Ovary (tissue), 9 donors: ENCODE results near the gene APIP. TPM values are rescaled to one million over a fixed set of nuclear protein-coding genes. Genes with fewer than 3 reads are reported as not detected.

Experiments used
- DNase-seq, 5 donors: peaks; one replicate each; pipeline ENCODE4 v3.0.0-alpha.2; 2019 to 2020
- H3K27ac ChIP-seq, 2 donors: fragments of 200-600 bp; one replicate each; pipeline versions ENCODE4 v1.5.1 to v1.8.0; 2019 to 2022
- H3K27me3 ChIP-seq: fragments of 200-600 bp; one replicate; pipeline ENCODE4 v1.8.0; 2022
- H3K36me3 ChIP-seq: fragments of 200-600 bp; sonication (generic); one replicate; pipeline ENCODE4 v1.5.1; 2019
- H3K4me1 ChIP-seq: one replicate; pipeline ENCODE4 v1.8.1; 2013; ENCODE audit warnings: mild to moderate bottlenecking, moderate library complexity; ENCODE audit not compliant: insufficient read depth
- H3K4me3 ChIP-seq: fragments of 200-600 bp; sonication (generic); one replicate; pipeline ENCODE4 v1.5.1; 2017
- H3K9me3 ChIP-seq, 2 donors: fragments of 200-600 bp in 1 of 2; sonication (generic) in 1 of 2; one replicate each; pipeline versions ENCODE4 v1.5.1 to v1.8.1; 2013 to 2019; ENCODE audit warnings: mild to moderate bottlenecking in 1 of 2, moderate library complexity in 1 of 2
- CTCF ChIP-seq, 3 donors: fragments of 450-650 bp in 2 of 3; fragments of 200-600 bp in 1 of 3; IDR thresholded peaks; one replicate each; pipeline versions ENCODE4 v1.5.1 to v1.8.0; 2016 to 2022; ENCODE audit warnings: antibody characterized with exemption in 3 of 3, mild to moderate bottlenecking in 1 of 3
- EP300 ChIP-seq: sonication (generic); formaldehyde crosslinking; IDR thresholded peaks from one replicate; pipeline ENCODE4 v1.6.1; 2017; ENCODE audit warnings: antibody characterized with exemption
- POLR2A ChIP-seq: fragments of 450-650 bp; IDR thresholded peaks from one replicate; pipeline ENCODE4 v1.6.1; 2017; ENCODE audit warnings: antibody characterized with exemption, mild to moderate bottlenecking, moderate library complexity
- WGBS, 3 donors: extraction: QIAGEN DNeasy Blood & Tissue Kit in 1 of 3; methylation state at CpG; one replicate each; pipeline versions ENCODE4 v1.1.5 to v1.1.7; 2013 to 2017; 5-methylcytosine and 5-hydroxymethylcytosine counted together
- intact Hi-C, 4 donors: fragments of 100-400 bp; cut with DNase I; formaldehyde crosslinking; loops; one replicate each; pipeline versions ENCODE4 v1.11.0 to v1.15.1; 2022 to 2023
- polyA plus RNA-seq, 2 donors: library from polyadenylated mRNA; stranded (reverse); fragments of 200-250 nt in 1 of 2; fragments of 350-450 nt in 1 of 2; fragmentation: Illumina TruSeq in 1 of 2; extraction: RNeasy Lipid Tissue Mini Kit (QIAGEN cat#74804) in 1 of 2; gene quantifications; one replicate each; pipeline ENCODE4 v1.2.3, GENCODE V29; 2013 to 2014
- total RNA-seq, 7 donors: library from RNA; depleted of rRNA in 2 of 7; stranded (reverse); fragments of >200 nt in 2 of 7; fragmentation: NEBNext Ultra II Directional in 3 of 7; extraction: Animal tissue kit (Norgen Biotek cat#: 25700) in 3 of 7; gene quantifications; one replicate each; pipeline versions ENCODE4 v1.1.0 to v1.2.4, GENCODE V29; 2016 to 2023
- donor health status: DM: no; HTN: no; CAD: no; lungs with moderate emphysema.
- donor health status: DM: no; HTN: no; CAD: no.
- donor health status: Bipolar disorder and iron deficiency.
- donor health status: DM: yes; HTN: yes; CAD: no.
- donor health status: DM: no; HTN: no; CAD: no.
- donor health status: DM: yes; HTN: yes; CAD: no.

The APIP gene
- total and polyA plus RNA-seq, 9 donors: 20.5 to 27.6 (median 24.1) TPM

- TF ChIP-seq POLR2A (no peak), EP300 (no peak), CTCF (IDR thresholded peaks at IDR 0.05) (no peak)
- Histone ChIP-seq H3K27ac (no peak overlapping the region), H3K9me3 (no peaks in the 10 kb centered on the region), H3K36me3 (no peaks in the 10 kb centered on the region), H3K4me3 (no peak overlapping the region), H3K4me1 (no peaks in the 10 kb centered on the region), H3K27me3 (no peaks in the 10 kb centered on the region)
- 96 to 98% (median 96%) methylated on average over 1 of the region's 1 CpG for WGBS, 3 donors
- DNase-seq: no peak
- intact Hi-C loops: no loop called here
Measured at GRCh38 chr11:34893416-34893815, 22.8 kb downstream of the APIP start.

- no peak overlapping the region for H3K27ac ChIP-seq
- H3K36me3 ChIP-seq: no peaks in the 10 kb centered on the region
- H3K4me3 ChIP-seq: no peak overlapping the region
- no peak for DNase-seq
- H3K4me1 ChIP-seq: no peaks in the 10 kb centered on the region
- TF ChIP-seq EP300 (no peak), CTCF (IDR thresholded peaks at IDR 0.05) (no peak), POLR2A (no peak)
- 65 to 94% (median 81%) methylated on average over 3 of the region's 3 CpGs for WGBS, 3 donors
- H3K27me3 ChIP-seq: no peaks in the 10 kb centered on the region
- intact Hi-C loops: no loop called here
- H3K9me3 ChIP-seq: no peaks in the 10 kb centered on the region
Measured at GRCh38 chr11:34891611-34892010, 24.6 kb downstream of the APIP start.

- H3K27ac ChIP-seq: no peak overlapping the region
- no peak for DNase-seq
- H3K4me3 ChIP-seq: no peak overlapping the region
- TF ChIP-seq POLR2A: no peak
- no peak for TF ChIP-seq EP300
- TF ChIP-seq CTCF (IDR thresholded peaks at IDR 0.05): no peak
- no peaks in the 10 kb centered on the region for H3K27me3 ChIP-seq
- H3K36me3 ChIP-seq: no peaks in the 10 kb centered on the region
- no peaks in the 10 kb centered on the region for H3K4me1 ChIP-seq
- WGBS, 3 donors: 83 to 91% (median 84%) methylated on average over 1 of the region's 1 CpG
- intact Hi-C loops: no loop called here
- no peaks in the 10 kb centered on the region for H3K9me3 ChIP-seq
Measured at GRCh38 chr11:34890812-34891211, 25.4 kb downstream of the APIP start.

- no peak for TF ChIP-seq EP300
- TF ChIP-seq CTCF (IDR thresholded peaks at IDR 0.05): no peak
- TF ChIP-seq POLR2A: no peak
- H3K27ac ChIP-seq: no peak overlapping the region
- intact Hi-C loops: no loop called here
- H3K27me3 ChIP-seq: no peaks in the 10 kb centered on the region
- no peaks in the 10 kb centered on the region for H3K9me3 ChIP-seq
- 61 to 84% (median 79%) methylated on average over 2 of the region's 2 CpGs for WGBS, 3 donors
- H3K4me3 ChIP-seq: no peak overlapping the region
- H3K36me3 ChIP-seq: no peaks in the 10 kb centered on the region
- no peak for DNase-seq
- H3K4me1 ChIP-seq: no peaks in the 10 kb centered on the region
Measured at GRCh38 chr11:34890089-34890488, 26.1 kb downstream of the APIP start.

- H3K9me3 ChIP-seq: no peaks in the 10 kb centered on the region
- DNase-seq: no peak
- no peaks in the 10 kb centered on the region for H3K27me3 ChIP-seq
- no peaks in the 10 kb centered on the region for H3K36me3 ChIP-seq
- no peak overlapping the region for H3K4me3 ChIP-seq
- H3K27ac ChIP-seq: no peak overlapping the region
- H3K4me1 ChIP-seq: no peaks in the 10 kb centered on the region
- intact Hi-C loops: no loop called here
- TF ChIP-seq POLR2A (no peak), EP300 (no peak), CTCF (IDR thresholded peaks at IDR 0.05) (no peak)
- WGBS, 3 donors: 86 to 95% (median 93%) methylated on average over 1 of the region's 1 CpG
Measured at GRCh38 chr11:34887260-34887659, 28.9 kb downstream of the APIP start.
